ENCODE data around the gene MBD3. TPM values are rescaled to one million over a fixed set of nuclear protein-coding genes. Genes with fewer than 3 reads are reported as not detected.
"Not testable (repeated sequence)": the region's sequence is repeated elsewhere in the genome, so short reads cannot be mapped to it uniquely, and the experiment has no call there.

Gene MBD3
- total RNA-seq, 1 experiment from 2014 or later, result 194 TPM

DNA sequence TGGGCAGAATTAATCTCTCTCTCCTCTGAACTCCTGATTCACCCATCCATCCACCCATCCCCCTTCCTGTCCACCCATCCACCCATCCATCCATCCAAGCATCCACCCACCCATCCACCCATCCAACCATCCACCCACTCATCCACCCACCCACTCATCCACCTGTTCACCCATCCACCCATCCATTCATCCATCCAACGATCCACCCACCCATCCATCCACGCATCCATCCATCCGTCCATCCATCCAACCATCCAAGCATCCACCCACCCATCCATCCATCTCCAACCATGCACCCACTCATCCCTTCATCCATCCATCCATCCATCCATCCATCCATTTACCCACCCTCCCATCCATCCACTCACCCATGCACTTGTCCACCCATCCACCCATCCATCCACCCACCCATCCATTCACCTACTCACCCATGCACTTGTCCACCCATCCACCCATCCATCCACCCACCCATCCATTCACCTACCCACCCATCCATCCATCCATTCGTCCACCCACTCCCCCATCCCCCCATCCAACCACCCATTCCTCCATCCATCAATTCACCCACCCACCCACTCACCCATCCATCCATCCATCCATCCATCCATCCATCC is 43.2 kb downstream of the MBD3 start:
- no peak for DNase-seq (ENCODE audit: low read depth)

DNA sequence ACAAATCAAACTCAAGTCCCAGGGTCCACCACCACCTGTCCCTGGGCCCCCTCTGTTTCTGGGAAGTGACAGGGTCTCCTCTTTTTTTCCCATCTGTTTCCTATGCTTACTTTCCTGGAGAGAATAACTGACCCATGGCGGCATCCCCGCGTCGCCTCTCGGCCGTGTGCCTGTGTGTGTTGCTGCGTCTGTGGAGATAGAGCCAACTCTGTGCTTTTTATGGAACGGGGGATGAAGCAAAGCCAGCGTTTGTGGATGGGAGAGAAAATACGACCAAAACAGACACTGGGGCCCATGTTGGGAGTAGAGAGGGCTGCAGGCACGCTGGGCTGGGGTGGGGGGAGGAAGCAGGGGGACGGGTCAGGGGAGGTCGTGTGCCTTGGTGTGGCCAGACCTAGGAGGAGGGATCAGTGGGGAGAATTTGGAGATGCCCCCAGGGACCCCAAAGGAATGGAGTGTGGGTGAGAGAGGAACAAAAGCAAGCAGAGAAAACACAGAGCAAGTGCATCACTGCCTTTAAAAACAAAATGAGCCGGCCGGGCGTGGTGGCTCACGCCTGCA is 52.2 kb downstream of the MBD3 start:
- DNase-seq (ENCODE audit: low read depth), result no peak

DNA sequence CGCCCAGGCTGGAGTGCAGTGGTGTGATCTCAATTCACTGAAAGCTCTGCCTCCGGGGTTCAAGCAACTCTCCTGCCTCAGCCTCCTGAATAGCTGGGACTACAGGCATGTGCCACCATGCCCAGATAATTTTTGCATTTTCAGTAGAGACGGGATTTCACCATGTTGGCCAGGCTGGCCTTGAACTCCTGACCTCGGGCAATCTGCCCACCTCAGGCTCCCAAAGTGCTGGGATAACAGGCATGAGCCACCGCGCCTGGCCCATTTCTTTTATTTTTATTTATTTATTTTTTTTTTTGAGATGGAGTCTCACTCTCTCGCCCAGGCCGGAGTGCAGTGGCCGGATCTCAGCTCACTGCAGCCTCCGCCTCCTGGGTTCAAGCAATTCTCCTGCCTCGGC is 52.9 kb downstream of the MBD3 start:
- not testable (repeated sequence) for DNase-seq (ENCODE audit: low read depth)

DNA sequence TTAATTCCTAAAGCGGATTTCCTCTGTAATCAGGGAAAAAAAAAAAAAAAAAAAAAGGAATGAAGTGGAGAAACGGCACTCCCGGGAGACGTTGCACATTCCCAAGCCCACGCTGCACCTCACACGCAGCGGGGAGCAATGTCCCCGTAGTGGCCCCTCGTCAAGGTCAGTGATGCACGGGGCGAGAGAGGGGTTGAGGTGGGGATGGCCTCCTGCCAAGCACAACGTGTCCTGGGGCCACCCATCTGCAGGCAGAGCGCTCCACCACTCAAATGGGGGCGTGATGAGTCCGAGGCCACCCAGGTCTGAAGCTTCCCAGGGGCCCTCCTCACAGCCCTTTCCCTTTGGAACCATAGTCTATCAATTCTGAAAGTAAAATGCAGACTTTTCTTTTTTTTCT is 53.7 kb downstream of the MBD3 start:
- DNase-seq (ENCODE audit: low read depth), result no peak

DNA sequence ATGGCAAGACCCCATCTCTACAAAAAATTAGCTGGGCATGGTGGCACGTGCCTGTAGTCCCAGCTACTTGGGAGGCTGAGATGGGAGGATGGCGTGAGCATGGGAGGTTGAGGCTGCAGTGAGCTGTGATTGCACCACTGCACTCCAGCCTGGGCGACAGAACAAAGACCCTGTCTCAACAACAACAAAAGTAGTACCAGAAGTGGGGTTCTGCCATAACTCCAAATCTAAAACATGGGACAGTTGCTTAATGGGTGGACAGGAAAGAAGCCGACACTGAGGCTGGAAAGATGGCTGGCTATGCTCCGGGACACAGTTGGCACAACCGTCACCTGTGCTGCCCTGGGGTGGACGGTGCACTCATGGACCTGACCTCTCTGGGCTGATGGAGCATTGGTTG is 57.0 kb downstream of the MBD3 start:
- DNase-seq (ENCODE audit: low read depth), result not testable (repeated sequence)

DNA sequence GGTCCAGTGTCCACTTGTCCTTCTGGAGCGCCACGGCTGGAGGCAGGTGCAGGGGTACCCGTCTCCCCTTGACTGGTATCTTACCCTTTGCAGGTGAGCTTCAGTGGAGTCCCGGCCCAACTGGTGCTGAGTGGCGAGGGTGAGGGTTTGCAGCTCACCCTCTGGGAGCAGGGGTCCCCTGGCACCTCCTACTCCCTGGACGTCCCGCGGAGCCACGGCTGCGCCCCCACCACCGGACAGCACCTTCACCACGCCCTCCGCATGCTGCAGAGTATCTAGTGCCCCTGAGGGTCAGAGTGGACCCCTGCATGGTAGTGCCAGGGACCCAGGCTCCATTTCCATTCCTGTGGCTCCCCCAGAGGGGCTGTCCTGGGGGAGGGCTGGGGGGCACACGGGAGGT is 57.7 kb downstream of the MBD3 start:
- no peak for DNase-seq (ENCODE audit: low read depth)

DNA sequence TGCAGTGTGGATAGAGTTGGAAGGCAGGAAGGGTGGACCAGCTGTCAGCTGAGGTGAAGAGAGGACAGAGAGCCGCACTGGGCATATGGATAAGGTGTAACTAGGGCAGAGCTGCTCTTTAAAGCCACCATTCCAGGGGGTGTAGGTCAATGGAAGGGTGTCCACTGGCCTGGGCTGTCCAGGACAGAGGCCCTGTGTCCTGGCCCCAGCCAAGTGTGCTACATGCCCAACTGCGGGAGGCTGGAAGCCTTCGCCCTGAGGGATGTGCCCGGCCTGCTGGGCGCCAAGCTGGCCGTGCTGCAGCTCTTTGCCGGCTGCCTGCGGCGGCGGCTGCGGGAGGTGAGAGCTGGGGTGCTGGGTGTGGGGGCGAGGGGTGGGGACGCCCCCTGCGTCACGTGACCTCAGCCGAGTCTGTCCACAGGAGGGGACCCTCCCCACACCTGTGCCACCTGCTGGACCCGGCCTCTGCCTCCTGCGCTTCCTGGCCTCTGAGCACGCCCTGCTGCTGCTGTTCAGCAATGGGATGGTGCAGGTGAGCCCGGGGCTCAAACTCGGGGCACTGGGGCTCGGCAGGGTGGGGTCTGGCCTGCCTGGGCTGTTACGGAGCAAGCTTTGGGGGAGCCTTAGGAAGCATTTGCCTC is 59.0 kb downstream of the MBD3 start:
- no peak for DNase-seq (ENCODE audit: low read depth)

DNA sequence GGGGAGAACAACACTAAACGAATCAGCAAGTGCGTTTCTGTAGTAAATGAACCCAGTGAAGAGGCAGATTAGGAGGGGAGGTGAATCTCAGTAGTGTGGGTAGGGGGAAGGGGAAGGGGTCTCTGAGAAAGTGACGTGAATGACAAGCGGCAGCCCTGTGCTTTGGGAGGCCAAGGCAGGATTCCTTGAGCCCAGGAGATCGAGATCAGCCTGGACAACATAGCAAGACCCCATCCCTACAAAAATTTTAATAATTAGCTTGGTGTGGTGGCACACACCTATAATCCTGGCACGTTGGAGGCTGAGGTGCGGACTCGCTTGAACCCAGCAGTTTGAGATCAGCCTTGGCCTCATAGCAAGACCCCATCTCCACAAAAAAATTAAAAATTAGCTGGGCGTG is 60.7 kb downstream of the MBD3 start:
- no peak for DNase-seq (ENCODE audit: low read depth)

DNA sequence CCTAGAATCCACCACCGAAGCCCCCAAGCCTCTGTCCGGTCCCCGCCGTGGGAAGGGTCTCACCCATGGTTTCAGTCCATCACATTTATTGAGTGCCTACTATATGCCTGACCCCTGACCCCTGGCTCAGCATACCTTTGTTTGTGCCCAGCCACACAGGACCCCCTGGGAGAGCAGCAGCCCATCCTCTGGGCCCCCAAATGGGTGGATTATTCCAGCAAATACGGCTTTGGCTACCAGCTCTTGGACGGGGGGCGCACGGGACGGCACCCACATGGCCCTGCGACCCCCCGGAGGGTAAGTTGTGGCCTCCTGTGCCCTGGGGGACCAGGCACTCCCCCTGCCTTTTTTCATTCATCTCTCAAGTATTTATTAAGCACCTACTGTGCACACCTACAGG is 61.1 kb downstream of the MBD3 start:
- DNase-seq (ENCODE audit: low read depth), result no peak

DNA sequence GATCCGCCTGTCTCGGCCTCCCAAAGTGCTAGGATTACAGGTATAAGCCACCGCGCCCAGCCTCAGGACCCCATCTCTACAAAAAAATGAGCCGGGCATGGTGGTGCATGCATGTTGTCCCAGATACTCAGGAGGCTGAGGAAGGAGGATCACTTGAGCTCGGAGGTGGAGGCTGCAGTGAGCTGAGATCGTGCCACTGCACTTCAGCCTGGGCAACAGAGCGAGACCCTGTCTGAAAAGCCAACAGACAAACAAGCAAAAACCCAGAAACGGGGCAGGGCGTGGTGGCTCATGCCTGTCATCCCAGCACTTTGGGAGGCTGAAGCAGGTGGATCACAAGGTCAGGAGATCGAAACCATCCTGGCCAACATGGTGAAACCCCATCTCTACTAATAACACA is 61.8 kb downstream of the MBD3 start:
- DNase-seq (ENCODE audit: low read depth), result not testable (repeated sequence)

DNA sequence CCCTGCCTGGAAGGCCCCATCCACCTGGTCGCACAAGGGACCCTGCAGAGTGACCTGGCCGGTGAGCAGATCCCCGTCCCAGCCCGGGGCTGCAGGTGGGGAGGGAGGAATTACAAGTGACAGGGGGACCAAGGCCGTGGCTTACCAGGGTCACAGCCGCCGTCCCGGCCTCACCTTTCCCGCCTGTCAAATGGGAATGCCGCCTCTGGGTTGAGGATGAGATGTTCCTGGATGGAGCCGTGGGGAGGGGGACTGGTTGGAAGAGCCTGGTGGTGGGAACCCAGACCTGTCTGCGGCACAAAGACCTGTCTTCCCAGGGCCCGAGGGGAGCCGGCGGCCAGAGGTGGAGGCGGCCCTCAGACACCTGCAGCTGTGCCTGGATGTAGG is 63.2 kb downstream of the MBD3 start:
- no peak for DNase-seq (ENCODE audit: low read depth)

DNA sequence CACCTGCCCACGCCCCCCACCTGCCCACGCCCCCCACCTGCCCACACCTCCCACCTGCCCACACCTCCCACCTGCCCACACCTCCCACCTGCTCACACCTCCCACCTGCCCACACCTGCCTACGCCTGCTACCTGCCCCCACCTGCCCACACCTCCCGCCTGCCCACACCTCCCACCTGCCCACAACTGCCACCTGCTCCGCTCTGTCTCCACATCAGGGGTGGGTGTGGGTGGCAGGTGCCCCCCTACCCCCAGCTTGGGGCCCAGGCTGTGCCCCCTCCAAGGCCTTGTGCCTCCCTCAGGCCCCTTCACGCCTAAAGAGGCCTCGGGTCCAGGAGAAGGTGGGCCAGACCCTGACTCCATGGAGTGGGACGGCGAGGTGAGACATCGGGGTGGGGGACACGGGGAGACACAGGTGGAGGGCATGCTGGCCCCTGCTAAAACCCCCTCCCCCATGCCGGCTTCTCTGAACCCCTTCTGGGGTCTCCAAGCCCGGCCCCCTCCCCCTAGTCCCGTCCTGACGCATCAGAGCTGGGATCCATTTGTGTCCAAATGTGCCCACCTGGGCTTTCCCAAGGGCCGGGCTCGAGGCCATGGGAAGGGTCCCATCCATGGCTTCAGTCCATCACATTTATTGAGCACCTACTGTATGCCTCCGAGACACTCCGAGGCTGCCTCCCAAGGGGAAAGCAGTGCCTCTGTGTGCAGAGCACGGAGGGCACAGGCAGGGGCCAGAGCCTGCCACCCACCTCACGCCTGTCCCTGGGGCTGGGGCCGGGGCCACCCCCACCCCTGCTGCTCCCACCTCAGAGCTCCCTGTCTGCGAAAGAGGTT is 63.9 kb downstream of the MBD3 start:
- no peak for DNase-seq (ENCODE audit: low read depth)

DNA sequence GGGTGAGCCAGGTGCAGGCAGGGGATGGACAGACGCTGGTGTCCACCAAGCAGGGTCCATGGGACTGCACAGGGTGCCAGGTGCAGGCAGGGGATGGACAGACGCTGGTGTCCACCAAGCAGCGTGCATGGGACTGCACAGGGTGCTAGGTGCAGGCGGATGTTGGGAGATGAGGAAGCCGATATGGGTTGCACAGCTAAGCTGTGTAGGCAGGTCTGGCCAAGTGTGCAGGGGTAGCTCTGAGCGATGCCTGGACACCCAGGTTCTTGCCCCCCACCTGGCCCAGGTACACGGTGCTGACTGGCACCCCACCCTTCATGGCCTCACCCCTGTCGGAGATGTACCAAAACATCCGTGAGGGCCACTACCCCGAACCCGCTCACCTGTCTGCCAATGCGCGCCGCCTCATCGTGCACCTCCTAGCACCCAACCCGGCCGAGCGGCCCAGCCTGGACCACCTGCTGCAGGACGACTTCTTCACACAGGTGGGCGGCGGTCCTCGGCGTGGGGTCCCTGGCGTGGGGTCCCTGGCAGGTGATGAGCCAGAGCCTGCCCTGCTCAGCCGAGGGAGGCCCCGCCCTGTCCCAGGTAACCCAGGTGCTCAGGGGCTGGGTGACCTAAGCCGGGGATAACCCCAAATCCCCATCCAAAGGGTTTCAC is 64.9 kb downstream of the MBD3 start:
- no peak for DNase-seq (ENCODE audit: low read depth)

DNA sequence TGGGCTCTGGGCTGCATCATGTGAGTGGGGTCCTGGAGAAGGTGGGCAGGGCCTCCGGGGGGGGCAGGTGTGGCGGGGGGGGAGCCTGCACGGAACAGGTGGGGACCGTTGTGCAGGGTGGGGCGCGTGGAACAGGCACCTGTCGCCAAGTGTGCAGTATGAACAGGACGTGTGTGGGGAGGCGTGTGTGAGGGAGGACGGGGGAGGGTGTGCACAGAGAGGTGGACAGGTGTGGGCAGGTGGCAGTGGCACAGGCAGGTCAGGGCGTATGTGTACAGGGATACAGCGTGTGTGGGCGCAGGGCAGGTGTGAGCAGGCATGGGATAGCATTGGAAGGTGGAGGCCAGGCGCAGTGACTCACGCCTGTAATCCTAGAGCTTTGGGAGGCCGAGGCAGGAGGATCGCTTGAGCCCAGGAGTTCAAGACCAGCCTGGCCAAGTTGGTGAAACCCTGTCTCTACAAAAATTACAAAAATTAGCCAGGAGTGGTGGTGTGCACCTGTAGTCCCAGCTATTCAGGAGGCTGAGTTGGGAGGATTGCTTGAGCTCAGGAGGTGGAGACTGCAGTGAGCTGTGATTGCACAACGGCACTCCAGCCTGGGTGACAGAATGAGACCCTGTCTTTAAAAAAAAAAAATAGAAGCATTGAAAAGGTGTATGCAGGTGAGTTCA is 65.6 kb downstream of the MBD3 start:
- DNase-seq (ENCODE audit: low read depth), result no peak

DNA sequence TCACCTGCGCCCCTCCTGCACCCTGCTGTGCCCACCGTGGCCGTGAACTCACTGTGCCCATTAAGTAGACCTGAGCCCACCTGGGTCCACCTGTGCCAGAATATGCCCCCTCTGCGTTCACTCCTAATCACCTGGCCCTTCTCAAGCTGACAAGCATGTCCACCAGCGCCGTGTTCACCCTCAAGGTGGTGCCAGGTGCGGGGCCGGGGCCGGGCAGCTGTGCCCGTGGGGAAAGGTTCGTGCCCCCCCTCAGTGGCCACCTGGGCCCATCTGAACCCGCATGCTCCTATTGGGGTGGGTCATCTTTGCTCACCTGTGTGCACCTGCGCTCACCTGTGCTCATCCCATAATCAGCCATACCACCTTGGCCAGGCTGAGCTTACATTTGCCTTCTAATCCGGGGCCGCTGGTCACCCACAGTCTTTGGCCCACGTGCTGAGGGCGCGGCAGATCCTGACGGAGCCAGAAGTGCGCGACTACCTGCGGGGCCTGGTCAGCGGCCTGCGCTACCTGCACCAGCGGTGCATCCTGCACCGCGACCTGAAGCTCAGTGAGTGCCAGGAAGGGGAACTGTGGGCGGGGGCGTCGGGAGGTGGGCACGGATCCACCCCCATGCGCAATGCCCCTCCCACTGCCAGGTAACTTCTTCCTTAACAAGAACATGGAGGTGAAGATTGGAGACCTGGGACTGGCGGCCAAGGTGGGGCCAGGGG is 66.4 kb downstream of the MBD3 start:
- DNase-seq (ENCODE audit: low read depth), result no peak

DNA sequence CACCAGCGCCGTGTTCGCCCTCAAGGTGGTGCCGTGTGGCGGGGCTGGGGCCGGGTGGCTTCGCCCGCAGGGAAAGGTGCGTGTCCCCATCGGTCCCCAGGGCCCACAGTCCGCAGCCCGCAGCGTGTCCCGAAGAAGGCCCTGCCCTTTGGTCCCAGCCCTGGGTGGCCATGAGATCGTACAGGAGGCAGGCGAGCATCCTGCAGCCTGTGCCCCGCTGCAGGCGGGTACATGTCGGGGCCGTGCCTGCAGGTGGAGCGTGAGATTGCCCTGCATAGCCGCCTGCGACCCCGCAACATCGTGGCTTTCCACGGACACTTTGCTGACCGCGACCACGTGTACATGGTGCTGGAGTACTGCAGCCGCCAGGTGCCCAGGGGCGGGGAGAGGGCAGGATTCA is 67.3 kb downstream of the MBD3 start:
- DNase-seq (ENCODE audit: low read depth), result no peak

DNA sequence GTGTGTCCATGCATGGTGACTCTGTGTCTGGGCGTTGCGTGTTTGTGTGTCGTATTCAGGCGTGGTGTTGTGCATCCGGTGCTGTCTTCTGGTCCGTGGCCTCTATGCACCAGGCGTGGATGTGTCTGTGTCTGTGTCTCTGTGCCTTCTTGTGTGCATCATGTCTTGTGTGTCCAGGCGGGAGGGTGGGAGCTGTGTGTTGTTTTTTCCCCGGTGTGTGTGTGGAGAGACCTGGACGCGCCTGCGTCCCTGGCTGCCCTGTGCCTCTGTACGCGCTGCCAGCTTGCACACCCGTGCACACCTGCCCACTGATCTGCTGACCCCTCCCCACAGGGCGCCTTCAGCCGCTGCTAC is 67.7 kb downstream of the MBD3 start:
- DNase-seq (ENCODE audit: low read depth), result no peak

DNA sequence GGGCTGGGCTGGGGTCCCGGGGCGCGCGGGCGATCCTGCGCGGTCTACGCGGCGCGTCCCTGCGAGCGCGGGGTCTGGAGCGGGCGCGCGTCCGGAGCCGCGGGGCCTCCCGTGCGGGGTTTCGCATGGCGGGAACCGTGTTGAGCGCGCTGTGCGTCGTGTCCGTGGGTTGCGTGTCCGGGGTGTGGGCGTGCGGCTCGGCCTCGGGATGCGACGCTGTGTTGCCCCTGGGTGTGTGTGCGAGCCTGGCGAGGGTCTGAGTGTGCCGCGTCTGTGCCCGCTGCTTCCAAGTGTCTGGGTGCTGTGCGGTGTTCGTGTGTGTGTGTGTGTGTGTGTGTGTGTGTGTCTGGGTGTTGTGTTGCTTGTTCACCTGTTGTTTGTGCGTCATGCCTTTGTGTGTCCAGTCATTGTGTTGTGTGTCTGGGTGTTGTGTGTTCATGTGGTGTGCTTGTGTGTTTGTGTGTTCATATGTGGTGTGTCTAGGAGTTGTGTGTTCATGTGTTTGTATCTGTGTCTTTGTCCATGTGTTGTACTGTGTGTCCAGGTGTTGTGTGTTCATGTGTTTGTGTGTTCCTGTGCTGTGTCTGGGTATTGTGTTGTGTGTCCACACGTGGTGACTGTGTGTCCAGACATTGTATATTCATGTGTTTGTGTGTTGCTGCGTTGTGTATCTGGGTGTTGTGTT is 68.2 kb downstream of the MBD3 start:
- no peak for DNase-seq (ENCODE audit: low read depth)

All from HT1080 (cell line).